ENCODE results near the gene SLC10A2. TPM values are rescaled to one million over a fixed set of nuclear protein-coding genes. Genes with fewer than 3 reads are reported as not detected.

The SLC10A2 gene
- total and polyA plus RNA-seq, 3 experiments from 2014 or later, result not detected

DNA sequence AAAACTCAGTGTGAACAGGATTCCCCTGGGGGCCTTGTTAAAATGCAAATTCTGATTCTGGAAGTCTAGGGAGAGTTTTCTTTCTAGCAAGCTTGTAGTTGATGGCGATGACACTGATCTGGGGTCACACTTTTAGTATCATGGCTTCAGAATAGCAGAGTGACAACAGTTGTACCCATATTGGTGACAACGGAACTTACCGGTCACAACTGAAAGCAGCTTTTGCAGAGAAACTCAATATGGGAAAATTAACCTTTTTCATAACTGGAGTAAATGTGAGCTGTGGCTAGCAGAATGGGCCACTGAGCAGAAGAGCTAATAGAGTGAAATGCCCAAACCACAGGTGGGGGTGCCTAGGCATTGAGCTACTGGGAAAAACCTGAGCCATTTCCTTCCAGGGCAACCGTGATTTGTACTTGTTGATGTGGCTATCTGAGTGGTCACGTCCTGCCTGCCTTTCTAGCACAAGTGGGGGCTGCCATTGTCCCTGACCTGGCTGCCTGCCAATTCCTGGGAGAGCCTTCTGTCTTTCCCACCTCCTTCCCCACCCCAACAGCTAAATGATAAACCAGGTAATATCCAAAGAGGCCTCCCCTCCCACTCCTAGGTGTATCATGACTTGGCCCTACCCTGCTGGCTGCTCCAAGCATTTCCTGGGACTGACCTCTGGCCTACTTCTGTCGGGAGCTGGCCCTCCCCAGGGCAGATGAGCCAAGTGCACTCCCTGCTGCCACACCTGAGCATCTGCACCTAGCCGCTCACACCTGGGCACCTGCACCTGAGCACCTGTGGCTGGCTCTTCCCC, 1.7 kb upstream of the SLC10A2 start:
- H3K9me3 ChIP-seq (ENCODE audit: low read length), result no peaks in the 10 kb centered on the region
- H3K36me3 ChIP-seq (ENCODE audit: insufficient read depth, low read length), result no peaks in the 10 kb centered on the region
- H3K27me3 Mint-ChIP-seq, result peaks cover 0 to 2% of the 10 kb centered on the region in 2 donors
- no peak overlapping the region for H3K27ac Mint-ChIP-seq
- H3K4me1 ChIP-seq (ENCODE audit: insufficient read depth, low read length), result no peaks in the 10 kb centered on the region
- H3K27me3 ChIP-seq (ENCODE audit: insufficient read depth, low read length, poor library complexity, severe bottlenecking), result no peaks in the 10 kb centered on the region
- DNase-seq, result no peak
- no peak overlapping the region for H3K4me3 Mint-ChIP-seq
- ChIA-PET POLR2A (no interaction called here), CTCF (no interaction called here)
- no peaks in the 10 kb centered on the region for H3K36me3 Mint-ChIP-seq
- no peak overlapping the region for H3K27ac ChIP-seq (ENCODE audit: low read depth, low read length)
- H3K4me3 ChIP-seq (ENCODE audit: low read length), result no peak overlapping the region
- peaks cover 0 to 5% (median 2%) of the 10 kb centered on the region in 5 donors for H3K9me3 Mint-ChIP-seq
- H3K4me1 Mint-ChIP-seq, result no peaks in the 10 kb centered on the region

DNA sequence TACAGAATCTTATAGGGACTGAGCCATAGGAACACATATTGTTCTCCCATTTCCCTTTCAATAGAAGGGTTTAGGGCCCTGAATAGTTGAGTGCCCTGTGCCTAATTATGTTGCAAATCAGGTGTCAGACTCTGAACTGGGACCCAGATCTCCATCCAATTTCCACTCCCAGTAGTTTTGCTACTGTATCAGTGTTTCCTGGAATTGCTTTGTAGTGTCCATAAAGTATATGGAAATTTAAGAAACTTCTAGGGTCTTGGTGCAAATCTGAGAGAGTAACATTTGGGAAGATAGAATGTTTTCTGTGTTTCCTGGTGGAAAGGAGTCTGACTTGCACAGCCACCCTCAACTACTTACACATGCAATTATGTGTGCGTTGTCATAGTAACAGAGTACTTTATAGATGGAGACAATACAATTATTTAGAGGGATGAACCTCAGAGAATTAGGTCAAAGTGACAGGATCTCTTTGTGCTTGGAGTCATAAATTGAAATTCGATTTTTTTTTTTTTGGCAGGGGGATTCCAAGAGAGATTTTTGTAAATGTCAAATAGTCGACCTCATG, 646 bp upstream of the SLC10A2 start:
- no peak overlapping the region for H3K27ac Mint-ChIP-seq
- no peaks in the 10 kb centered on the region for H3K36me3 Mint-ChIP-seq
- Histone ChIP-seq H3K27me3 (ENCODE audit: insufficient read depth, low read length, poor library complexity, severe bottlenecking) (no peaks in the 10 kb centered on the region), H3K27ac (ENCODE audit: low read depth, low read length) (no peak overlapping the region), H3K4me3 (ENCODE audit: low read length) (no peak overlapping the region), H3K9me3 (ENCODE audit: low read length) (no peaks in the 10 kb centered on the region), H3K36me3 (ENCODE audit: insufficient read depth, low read length) (no peaks in the 10 kb centered on the region), H3K4me1 (ENCODE audit: insufficient read depth, low read length) (no peaks in the 10 kb centered on the region)
- ChIA-PET CTCF (no interaction called here), POLR2A (no interaction called here)
- peaks cover 0 to 4% of the 10 kb centered on the region in 2 donors for H3K27me3 Mint-ChIP-seq
- H3K4me1 Mint-ChIP-seq, result no peaks in the 10 kb centered on the region
- H3K4me3 Mint-ChIP-seq, result no peak overlapping the region
- no peak for DNase-seq
- peaks cover 0 to 2% (median 0%) of the 10 kb centered on the region in 5 donors for H3K9me3 Mint-ChIP-seq

GRCh38 chr13:103063376-103063775, 2.8 kb downstream of the SLC10A2 start:
- no peaks in the 10 kb centered on the region for H3K36me3 Mint-ChIP-seq
- Histone ChIP-seq H3K27me3 (ENCODE audit: insufficient read depth, low read length, poor library complexity, severe bottlenecking) (no peaks in the 10 kb centered on the region), H3K4me1 (ENCODE audit: insufficient read depth, low read length) (no peaks in the 10 kb centered on the region), H3K36me3 (ENCODE audit: insufficient read depth, low read length) (no peaks in the 10 kb centered on the region), H3K4me3 (ENCODE audit: low read length) (no peak overlapping the region), H3K27ac (ENCODE audit: low read depth, low read length) (no peak overlapping the region), H3K9me3 (ENCODE audit: low read length) (no peaks in the 10 kb centered on the region)
- CTCF ChIA-PET, result no interaction called here
- peaks cover 0 to 10% (median 1%) of the 10 kb centered on the region in 5 donors for H3K9me3 Mint-ChIP-seq
- no peak overlapping the region for H3K4me3 Mint-ChIP-seq
- peaks cover 0 to 10% of the 10 kb centered on the region in 2 donors for H3K27me3 Mint-ChIP-seq
- no peak overlapping the region for H3K27ac Mint-ChIP-seq
- POLR2A ChIA-PET, result no interaction called here
- DNase-seq, result no peak
- no peaks in the 10 kb centered on the region for H3K4me1 Mint-ChIP-seq

DNA sequence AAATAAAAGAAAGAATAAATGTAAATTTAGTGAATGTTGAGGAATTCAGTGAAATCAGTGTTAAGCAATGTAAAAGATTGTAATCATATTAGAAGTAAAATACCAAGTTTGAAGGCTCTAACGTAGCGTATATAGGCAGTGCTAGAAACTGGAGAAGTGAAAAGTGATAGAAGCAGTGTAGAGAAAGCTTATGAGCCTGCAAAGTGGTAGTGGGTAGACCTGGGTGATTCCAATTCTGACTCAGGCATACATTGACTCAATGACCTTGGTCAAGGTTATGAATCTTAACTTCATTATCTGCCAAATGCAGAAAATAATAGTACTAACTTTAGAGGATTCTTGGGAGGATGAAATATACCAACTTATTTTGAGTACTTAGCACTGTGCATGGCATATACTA, 4.1 kb downstream of the SLC10A2 start:
- no peak overlapping the region for H3K4me3 Mint-ChIP-seq
- no peaks in the 10 kb centered on the region for H3K4me1 ChIP-seq (ENCODE audit: insufficient read depth, low read length)
- POLR2A ChIA-PET, result no interaction called here

DNA sequence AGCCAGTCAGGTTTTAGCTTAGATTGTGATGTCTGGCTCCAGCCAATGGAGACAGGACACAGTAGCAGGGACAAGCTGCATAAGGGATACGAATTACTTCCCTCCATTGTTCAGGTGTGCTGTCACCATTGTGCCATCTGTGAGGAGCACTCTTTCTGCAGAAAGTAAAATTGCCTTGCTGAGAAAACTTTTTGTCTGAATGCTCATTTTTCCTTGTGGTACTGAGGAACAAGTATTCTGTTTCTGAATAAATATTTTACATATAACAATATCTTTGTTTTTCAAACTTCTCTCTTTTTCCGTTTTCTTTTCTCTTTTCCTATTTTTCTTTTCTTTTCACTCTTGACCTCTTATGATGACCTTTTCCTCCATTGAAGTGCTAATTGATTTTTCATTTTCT, 10.2 kb downstream of the SLC10A2 start:
- Histone ChIP-seq H3K4me3 (ENCODE audit: low read length) (no peak overlapping the region), H3K27me3 (ENCODE audit: insufficient read depth, low read length, poor library complexity, severe bottlenecking) (no peaks in the 10 kb centered on the region), H3K4me1 (ENCODE audit: insufficient read depth, low read length) (no peaks in the 10 kb centered on the region), H3K9me3 (ENCODE audit: low read length) (no peaks in the 10 kb centered on the region), H3K36me3 (ENCODE audit: insufficient read depth, low read length) (no peaks in the 10 kb centered on the region), H3K27ac (ENCODE audit: low read depth, low read length) (no peak overlapping the region)
- Mint-ChIP-seq H3K27me3 (peaks cover 0 to 6% of the 10 kb centered on the region in 2 donors), H3K27ac (peak overlapping the region in 1 of 8 donors; percentile 15), H3K4me1 (no peaks in the 10 kb centered on the region), H3K9me3 (peaks cover 10 to 21% (median 18%) of the 10 kb centered on the region in 5 donors), H3K36me3 (no peaks in the 10 kb centered on the region), H3K4me3 (no peak overlapping the region)
- CTCF ChIA-PET, result no interaction called here
- DNase-seq, result no peak
- POLR2A ChIA-PET, result no interaction called here

More for the DNA sequence above, 4.1 kb downstream of the SLC10A2 start:
- Mint-ChIP-seq H3K27me3 (peaks cover 0 to 9% of the 10 kb centered on the region in 2 donors), H3K4me1 (no peaks in the 10 kb centered on the region), H3K9me3 (peaks cover 0 to 11% (median 2%) of the 10 kb centered on the region in 5 donors), H3K27ac (no peak overlapping the region), H3K36me3 (no peaks in the 10 kb centered on the region)
- Histone ChIP-seq H3K36me3 (ENCODE audit: insufficient read depth, low read length) (no peaks in the 10 kb centered on the region), H3K27ac (ENCODE audit: low read depth, low read length) (no peak overlapping the region), H3K27me3 (ENCODE audit: insufficient read depth, low read length, poor library complexity, severe bottlenecking) (no peaks in the 10 kb centered on the region), H3K9me3 (ENCODE audit: low read length) (no peaks in the 10 kb centered on the region), H3K4me3 (ENCODE audit: low read length) (no peak overlapping the region)
- CTCF ChIA-PET, result no interaction called here
- no peak for DNase-seq

DNA sequence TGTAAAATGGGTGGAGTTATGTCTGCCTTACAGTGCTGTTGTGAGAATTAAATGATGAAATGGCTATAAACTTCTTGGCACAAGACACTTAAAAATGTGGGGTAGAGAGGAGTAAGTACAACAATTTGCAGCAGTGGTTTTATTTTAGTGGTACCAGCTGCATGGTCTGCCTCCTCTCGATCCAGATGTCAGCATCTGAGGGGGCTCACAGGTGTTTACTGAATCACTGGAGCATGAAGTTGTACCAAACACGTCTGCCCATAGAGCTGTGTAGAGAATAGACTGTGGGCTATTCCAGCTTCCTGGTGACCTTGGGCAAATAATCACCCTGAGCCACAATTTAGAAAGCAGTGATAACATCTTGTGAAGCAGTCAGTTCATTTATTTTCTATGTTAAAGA, 11.1 kb downstream of the SLC10A2 start:
- no peaks in the 10 kb centered on the region for H3K27me3 ChIP-seq (ENCODE audit: insufficient read depth, low read length, poor library complexity, severe bottlenecking)
- Mint-ChIP-seq H3K4me3 (no peak overlapping the region), H3K27me3 (peaks cover 0 to 6% of the 10 kb centered on the region in 2 donors), H3K27ac (no peak overlapping the region), H3K9me3 (peaks cover 10 to 21% (median 18%) of the 10 kb centered on the region in 5 donors), H3K36me3 (no peaks in the 10 kb centered on the region), H3K4me1 (no peaks in the 10 kb centered on the region)
- POLR2A ChIA-PET, result no interaction called here
- H3K4me1 ChIP-seq (ENCODE audit: insufficient read depth, low read length), result no peaks in the 10 kb centered on the region
- no peaks in the 10 kb centered on the region for H3K36me3 ChIP-seq (ENCODE audit: insufficient read depth, low read length)
- CTCF ChIA-PET, result no interaction called here
- H3K27ac ChIP-seq (ENCODE audit: low read depth, low read length), result no peak overlapping the region
- no peak overlapping the region for H3K4me3 ChIP-seq (ENCODE audit: low read length)
- H3K9me3 ChIP-seq (ENCODE audit: low read length), result no peaks in the 10 kb centered on the region
- no peak for DNase-seq

GRCh38 chr13:103046676-103047075, 19.5 kb downstream of the SLC10A2 start:
- Mint-ChIP-seq H3K4me1 (no peaks in the 10 kb centered on the region), H3K27me3 (peaks cover 0 to 2% of the 10 kb centered on the region in 2 donors), H3K36me3 (no peaks in the 10 kb centered on the region), H3K9me3 (no peaks in the 10 kb centered on the region), H3K4me3 (no peak overlapping the region), H3K27ac (no peak overlapping the region)
- ChIA-PET CTCF (no interaction called here), POLR2A (no interaction called here)
- Histone ChIP-seq H3K27me3 (ENCODE audit: insufficient read depth, low read length, poor library complexity, severe bottlenecking) (no peaks in the 10 kb centered on the region), H3K4me1 (ENCODE audit: insufficient read depth, low read length) (no peaks in the 10 kb centered on the region), H3K9me3 (ENCODE audit: low read length) (no peaks in the 10 kb centered on the region), H3K36me3 (ENCODE audit: insufficient read depth, low read length) (no peaks in the 10 kb centered on the region), H3K27ac (ENCODE audit: low read depth, low read length) (no peak overlapping the region), H3K4me3 (ENCODE audit: low read length) (no peak overlapping the region)
- no peak for DNase-seq

GRCh38 chr13:103044056-103044455, 22.2 kb downstream of the SLC10A2 start:
- Histone ChIP-seq H3K4me3 (ENCODE audit: low read length) (no peak overlapping the region), H3K36me3 (ENCODE audit: insufficient read depth, low read length) (no peaks in the 10 kb centered on the region), H3K27ac (ENCODE audit: low read depth, low read length) (no peak overlapping the region), H3K27me3 (ENCODE audit: insufficient read depth, low read length, poor library complexity, severe bottlenecking) (no peaks in the 10 kb centered on the region), H3K4me1 (ENCODE audit: insufficient read depth, low read length) (no peaks in the 10 kb centered on the region), H3K9me3 (ENCODE audit: low read length) (no peaks in the 10 kb centered on the region)
- Mint-ChIP-seq H3K4me1 (no peaks in the 10 kb centered on the region), H3K27ac (no peak overlapping the region), H3K4me3 (no peak overlapping the region), H3K27me3 (peaks cover 0 to 2% of the 10 kb centered on the region in 2 donors), H3K9me3 (no peaks in the 10 kb centered on the region), H3K36me3 (no peaks in the 10 kb centered on the region)
- no peak for DNase-seq
- CTCF ChIA-PET, result no interaction called here
- POLR2A ChIA-PET, result no interaction called here

Measured in CD8-positive, alpha-beta memory T cell (primary cell).